GM20000 (cell line): ENCODE data around the gene CASR.
A peak's percentile ranks its signal among the peaks of the same experiment; 100 is the strongest.

Experiments
- DNase-seq: peaks from one replicate; pipeline ENCODE4 v3.0.0; 2012; ENCODE audit warnings: low spot score
- TF ChIP-seq, protein P1 (sequence below): IDR thresholded peaks from 2 replicates; pipeline ENCODE4 v1.5.1; 2012; ENCODE audit warnings: mild to moderate bottlenecking, control low read depth; ENCODE audit errors: extremely low read depth, missing control alignments

CASR gene

DNA sequence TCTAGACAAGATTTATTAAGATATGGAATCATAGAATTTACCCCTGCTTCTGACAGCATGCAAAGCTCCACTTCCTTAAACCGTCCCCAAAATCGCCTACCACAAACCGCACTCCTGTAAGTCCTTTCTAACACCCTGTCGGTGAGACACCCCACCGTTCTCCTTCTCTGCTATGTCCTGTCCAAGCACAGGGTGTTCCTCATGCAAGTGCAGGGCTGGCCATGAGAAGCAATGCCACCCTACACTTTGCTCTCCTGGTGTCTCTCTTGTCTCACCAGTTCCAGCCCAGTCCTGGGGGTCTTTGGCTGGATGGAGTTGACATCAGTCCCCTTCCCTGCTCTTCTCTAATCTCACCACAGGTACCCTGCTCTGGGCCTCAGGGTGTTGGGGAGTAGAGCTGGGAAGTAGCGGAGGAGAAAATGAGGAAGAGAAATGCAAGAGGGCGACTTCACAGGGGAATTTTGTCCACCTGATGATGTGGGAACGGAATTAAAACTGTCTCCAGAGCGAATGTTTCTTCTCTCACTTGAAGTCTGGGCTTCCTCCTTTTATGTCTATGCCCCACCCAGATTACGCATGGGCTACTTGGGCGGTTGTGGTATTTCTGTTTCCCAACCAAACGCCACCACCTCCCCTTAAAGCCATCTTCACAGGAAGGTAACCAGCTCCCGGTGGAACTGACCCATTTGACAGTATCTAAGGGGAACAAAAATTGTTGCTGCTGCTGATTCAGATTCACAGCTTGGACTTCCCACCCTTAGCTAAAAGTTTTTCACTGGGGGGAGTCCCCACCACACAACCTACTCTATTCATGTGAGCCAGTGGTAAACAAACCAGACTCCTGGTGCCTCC, 49.9 kb downstream of the CASR start:
- DNase-seq = peak; percentile 64
- TF ChIP-seq, protein P1, sequence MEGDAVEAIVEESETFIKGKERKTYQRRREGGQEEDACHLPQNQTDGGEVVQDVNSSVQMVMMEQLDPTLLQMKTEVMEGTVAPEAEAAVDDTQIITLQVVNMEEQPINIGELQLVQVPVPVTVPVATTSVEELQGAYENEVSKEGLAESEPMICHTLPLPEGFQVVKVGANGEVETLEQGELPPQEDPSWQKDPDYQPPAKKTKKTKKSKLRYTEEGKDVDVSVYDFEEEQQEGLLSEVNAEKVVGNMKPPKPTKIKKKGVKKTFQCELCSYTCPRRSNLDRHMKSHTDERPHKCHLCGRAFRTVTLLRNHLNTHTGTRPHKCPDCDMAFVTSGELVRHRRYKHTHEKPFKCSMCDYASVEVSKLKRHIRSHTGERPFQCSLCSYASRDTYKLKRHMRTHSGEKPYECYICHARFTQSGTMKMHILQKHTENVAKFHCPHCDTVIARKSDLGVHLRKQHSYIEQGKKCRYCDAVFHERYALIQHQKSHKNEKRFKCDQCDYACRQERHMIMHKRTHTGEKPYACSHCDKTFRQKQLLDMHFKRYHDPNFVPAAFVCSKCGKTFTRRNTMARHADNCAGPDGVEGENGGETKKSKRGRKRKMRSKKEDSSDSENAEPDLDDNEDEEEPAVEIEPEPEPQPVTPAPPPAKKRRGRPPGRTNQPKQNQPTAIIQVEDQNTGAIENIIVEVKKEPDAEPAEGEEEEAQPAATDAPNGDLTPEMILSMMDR = no peak

DNA sequence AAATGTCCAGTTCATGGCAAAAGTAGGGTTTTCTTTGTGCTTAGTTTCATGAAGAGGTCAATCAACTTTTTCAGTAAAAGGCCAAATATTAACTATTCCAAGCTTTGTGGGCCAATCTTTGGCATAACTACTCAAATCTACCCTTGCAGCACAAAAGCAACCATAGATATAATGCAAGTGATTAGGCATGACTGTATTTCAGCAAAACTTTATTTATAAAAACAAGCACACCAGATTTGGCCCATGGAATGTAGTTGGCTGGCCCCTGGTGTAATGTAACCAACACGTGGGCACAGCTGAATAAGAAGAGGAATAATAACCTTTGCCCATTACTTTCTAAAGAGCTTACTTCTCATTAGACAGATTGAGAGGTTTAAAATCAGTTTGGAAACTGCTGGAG, 50.6 kb downstream of the CASR start:
- DNase-seq = no peak
- TF ChIP-seq, protein P1 = no peak

DNA sequence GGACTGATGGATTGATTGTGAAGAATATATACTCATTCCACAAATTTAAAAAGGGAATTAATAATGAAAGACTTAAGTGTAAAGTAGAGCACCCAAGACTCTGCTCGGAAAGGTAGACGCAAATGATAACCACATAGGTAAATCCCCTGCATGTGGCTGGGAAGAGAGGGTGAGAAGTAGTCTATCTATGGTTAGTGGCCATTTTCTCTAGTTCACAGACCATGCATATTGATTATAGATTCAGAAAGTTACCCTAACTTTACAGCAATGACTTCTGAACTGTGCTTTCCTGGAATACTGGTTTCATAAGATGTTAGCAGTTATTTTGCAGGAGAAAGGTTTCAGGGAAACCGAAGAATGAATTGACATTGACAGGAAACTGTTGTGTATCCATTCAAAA, 51.7 kb downstream of the CASR start:
- TF ChIP-seq, protein P1 = no peak
- DNase-seq = no peak

DNA sequence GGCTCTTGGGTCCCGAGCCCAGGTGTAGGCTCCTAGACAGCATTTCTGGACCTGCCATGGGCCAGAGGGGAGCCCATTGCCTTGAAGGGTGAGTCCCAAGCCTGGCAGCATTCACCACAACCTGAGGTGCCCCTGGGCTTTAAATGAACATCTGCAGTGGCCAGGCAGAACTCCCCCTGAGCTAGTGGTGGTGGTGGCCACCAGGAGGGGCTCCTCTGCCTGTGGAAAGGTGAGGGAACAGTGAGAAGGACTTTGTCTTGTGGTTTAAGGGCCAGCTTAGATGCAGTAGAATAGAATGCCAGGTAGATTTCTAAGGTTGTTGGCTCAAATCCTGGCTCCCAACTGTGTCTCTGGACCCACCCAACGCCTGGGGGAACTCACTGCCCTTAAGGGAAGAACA, 55.6 kb downstream of the CASR start:
- TF ChIP-seq, protein P1 = no peak
- DNase-seq = no peak

DNA sequence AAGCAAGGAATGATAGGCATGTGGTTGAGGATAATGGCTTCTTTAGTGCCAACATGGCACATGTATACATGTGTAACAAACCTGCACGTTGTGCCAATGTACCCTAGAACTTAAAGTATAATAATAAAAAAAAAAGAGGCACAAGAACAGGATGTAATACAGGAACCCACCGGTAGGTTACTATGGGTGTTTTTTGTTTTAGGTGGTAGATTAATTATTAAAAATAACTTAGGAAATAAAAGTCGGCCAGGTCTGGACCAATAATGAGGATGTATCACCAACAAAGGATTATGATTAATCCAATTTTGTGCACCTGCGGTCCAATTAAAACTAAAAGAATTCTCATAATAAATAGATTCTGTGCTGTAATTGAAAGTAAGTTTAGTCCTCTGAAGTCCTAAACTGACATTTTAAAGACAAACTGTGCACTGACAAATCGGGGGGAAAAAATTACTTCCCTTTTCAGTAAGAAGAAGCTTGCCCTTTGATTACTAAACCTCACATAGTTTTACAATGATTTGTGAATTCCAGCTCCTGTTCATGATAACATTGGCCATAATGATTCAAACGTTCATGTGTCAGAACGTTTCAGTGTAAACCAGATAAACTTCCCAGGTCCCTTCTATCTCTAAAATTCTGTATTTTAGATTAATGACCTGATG, 62.2 kb downstream of the CASR start:
- TF ChIP-seq, protein P1 = no peak
- DNase-seq = no peak

DNA sequence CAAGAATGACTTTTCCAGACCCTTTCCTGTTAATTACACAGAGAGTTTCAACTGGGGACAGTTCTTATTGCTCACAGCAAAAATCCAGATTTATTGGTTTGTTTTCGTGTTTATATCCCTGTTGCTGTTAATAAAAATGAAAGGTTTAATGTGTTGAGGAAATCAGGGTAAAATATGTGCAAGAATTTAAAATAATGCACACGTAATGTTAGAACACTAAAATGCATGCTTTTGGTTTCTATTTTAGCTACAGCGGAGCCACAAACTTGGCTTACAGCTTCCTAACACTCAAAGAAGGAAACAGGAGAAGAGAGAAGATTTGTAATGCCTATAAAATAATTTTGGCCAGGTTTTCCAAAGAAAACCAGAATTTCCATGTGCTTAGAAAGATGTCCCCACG, 62.7 kb downstream of the CASR start:
- DNase-seq = no peak
- TF ChIP-seq, protein P1 = no peak

DNA sequence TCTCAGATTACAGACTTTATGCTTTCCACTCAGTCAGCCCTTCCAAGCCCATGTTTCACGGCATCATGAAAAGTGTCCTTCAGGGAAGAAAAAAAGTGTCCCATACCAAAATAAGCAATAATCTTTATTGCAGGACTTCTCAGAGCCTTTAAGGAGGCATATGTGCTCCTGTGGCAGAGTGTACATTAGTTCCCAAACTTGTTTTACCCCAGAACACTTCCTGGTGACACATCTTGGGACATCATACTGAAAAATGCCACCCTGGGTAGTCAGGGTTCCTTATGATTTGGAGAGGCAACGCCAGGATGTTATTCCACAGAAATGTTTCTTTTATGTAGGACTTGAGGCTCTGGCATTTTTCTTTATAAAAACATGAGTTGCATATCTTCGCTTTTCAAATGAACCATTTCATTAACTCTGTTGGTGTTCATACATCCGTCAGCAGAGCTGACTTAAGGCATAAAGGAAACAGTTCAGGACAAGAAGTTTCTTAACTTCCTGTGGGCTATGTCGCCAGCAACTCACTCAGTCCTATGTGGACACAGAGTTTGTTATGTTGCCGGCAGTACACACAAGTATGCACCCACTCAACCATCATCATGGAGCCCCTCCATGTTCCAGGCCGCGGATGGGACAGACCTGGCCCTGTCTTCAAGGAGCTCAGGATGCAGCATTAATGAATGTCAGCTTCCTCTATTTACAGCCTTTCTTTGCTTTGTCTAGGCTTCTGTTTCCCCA, 63.8 kb downstream of the CASR start:
- TF ChIP-seq, protein P1 = no peak
- no peak for DNase-seq
